OCI-LY1 (cell line): ENCODE measurements around the gene IMMT.

Source experiments
- CTCF ChIP-seq: fragments of 200-600 bp; sonication (generic), shearing (Covaris generic); IDR thresholded peaks from 2 replicates; pipeline ENCODE4 v1.5.1; 2017; ENCODE audit warnings: mild to moderate bottlenecking, antibody characterized with exemption, low read length, moderate library complexity, mixed read lengths
- EZH2 ChIP-seq: fragments of 200-600 bp; sonication (generic), shearing (Covaris generic); IDR thresholded peaks from 2 replicates; pipeline ENCODE4 v1.8.0; 2017; ENCODE audit warnings: borderline replicate concordance, mixed run types, mild to moderate bottlenecking, antibody characterized with exemption, low read length, moderate library complexity, mixed read lengths

DNA sequence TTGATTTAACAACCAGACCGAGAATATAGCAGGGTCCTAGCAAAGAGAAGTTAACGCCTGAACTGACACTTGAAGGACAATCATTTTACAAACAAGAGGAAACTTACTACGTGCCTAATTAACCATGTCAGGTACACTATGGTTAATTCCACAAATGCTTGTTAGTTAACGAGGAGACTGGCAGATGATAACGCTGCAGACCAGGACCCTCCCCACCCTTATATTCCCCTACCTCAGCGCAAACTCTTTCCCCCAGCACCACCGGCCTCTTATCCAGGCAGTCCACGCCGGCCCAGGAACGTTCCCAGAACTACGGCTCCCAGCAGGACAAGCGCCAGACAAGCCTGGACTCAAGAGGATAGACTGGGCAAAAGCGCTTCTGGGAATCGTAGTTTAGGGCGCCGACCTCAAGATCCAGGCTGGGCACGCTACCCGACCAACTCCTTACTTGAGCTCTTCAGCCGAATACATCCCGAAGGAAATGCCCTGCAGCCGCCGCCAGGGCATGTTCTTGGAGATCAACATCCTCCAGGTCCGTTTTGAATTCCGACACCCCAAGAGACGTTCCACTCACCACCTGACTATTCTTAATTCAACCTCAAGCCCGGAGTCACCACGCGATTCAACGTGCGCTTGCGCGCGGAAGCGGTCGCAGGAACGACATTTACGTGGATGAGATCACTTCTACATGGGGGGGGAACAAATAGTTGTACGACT, 89.9 kb downstream of the IMMT start, which contains the start of gene POLR1A:
- TF ChIP-seq CTCF (no peak), EZH2 (no peak)
